Measurements from ENCODE around the gene PPP2R1B.

- TF ChIP-seq CTCF (IDR thresholded peaks at IDR 0.05; ENCODE audit: poor library complexity, severe bottlenecking) (no peak), SMC3 (conservative IDR thresholded peaks at IDR 0.05; ENCODE audit: poor library complexity) (no peak), EZH2 (IDR thresholded peaks at IDR 0.05; ENCODE audit: borderline replicate concordance, insufficient read depth, low read length, poor library complexity, severe bottlenecking) (no peak), REST (IDR thresholded peaks at IDR 0.05; ENCODE audit: borderline replicate concordance) (no peak), RAD21 (conservative IDR thresholded peaks at IDR 0.05) (no peak), TAF1 (IDR thresholded peaks at IDR 0.05; ENCODE audit: low read depth) (no peak), EP300 (conservative IDR thresholded peaks at IDR 0.05; ENCODE audit: poor library complexity, severe bottlenecking) (no peak), MXI1 (conservative IDR thresholded peaks at IDR 0.05; ENCODE audit: poor library complexity, severe bottlenecking) (no peak), POLR2AphosphoS5 (IDR thresholded peaks at IDR 0.05) (no peak)
Measured at GRCh38 chr11:111700162-111700561, 66.0 kb downstream of the PPP2R1B start.

All from neural cell (in vitro differentiated cells).